Loucy (cell line): Measurements from ENCODE around the gene PLA2G4F.
A peak's percentile ranks its signal among the peaks of the same experiment; 100 is the strongest.

ENCODE experiments used
- H2AFZ ChIP-seq: fragments of 200-600 bp; sonication (generic); 2 replicates; pipeline ENCODE4 v1.6.0; 2016; ENCODE audit warnings: antibody characterized with exemption, mild to moderate bottlenecking, low read length, moderate library complexity
- H3F3A ChIP-seq: fragments of 200-600 bp; 2 replicates; pipeline ENCODE4 v1.6.0; 2016; ENCODE audit warnings: antibody characterized with exemption, low read depth, mild to moderate bottlenecking
- H3K27me3 ChIP-seq: fragments of 200-600 bp; sonication (generic); 2 replicates; pipeline ENCODE4 v1.6.1; 2014; ENCODE audit warnings: low read length, mild to moderate bottlenecking; ENCODE audit not compliant: insufficient read depth, poor library complexity, severe bottlenecking
- H3K36me3 ChIP-seq: fragments of 200-600 bp; sonication (generic); 2 replicates; pipeline ENCODE4 v1.6.1; 2016; ENCODE audit warnings: low read length; ENCODE audit not compliant: insufficient read depth
- H3K4me1 ChIP-seq: fragments of 200-600 bp; sonication (generic); 2 replicates; pipeline ENCODE4 v1.5.1; 2014; ENCODE audit warnings: low read length, mild to moderate bottlenecking; ENCODE audit not compliant: insufficient read depth, poor library complexity, severe bottlenecking
- H3K4me2 ChIP-seq: fragments of 200-600 bp; sonication (generic); 2 replicates; pipeline ENCODE4 v1.6.0; 2014; ENCODE audit warnings: antibody characterized with exemption, low read length, low read depth, mild to moderate bottlenecking; ENCODE audit not compliant: poor library complexity, severe bottlenecking
- H3K4me3 ChIP-seq: fragments of 200-600 bp; sonication (generic); 2 replicates; pipeline ENCODE4 v1.5.1; 2014; ENCODE audit warnings: low read length, mild to moderate bottlenecking, mixed read lengths; ENCODE audit not compliant: poor library complexity, severe bottlenecking
- H3K79me2 ChIP-seq: fragments of 200-600 bp; sonication (generic); 2 replicates; pipeline ENCODE4 v1.6.1; 2014; ENCODE audit warnings: low read length; ENCODE audit not compliant: insufficient read depth
- H3K9ac ChIP-seq: fragments of 200-600 bp; sonication (generic); 2 replicates; pipeline ENCODE4 v1.6.0; 2014; ENCODE audit warnings: mild to moderate bottlenecking, low read depth, low read length, moderate library complexity; ENCODE audit not compliant: poor library complexity, severe bottlenecking
- H3K9me2 ChIP-seq: fragments of 200-600 bp; sonication (generic); replicated peaks from 2 replicates; pipeline ENCODE4 v1.6.1; 2016; ENCODE audit warnings: low read depth, low read length, mixed read lengths
- H3K9me3 ChIP-seq: fragments of 200-600 bp; sonication (generic); 2 replicates; pipeline ENCODE4 v1.6.1; 2014; ENCODE audit warnings: mild to moderate bottlenecking, antibody characterized with exemption, low read length, low read depth; ENCODE audit not compliant: insufficient read depth
- H4K20me1 ChIP-seq: fragments of 200-600 bp; sonication (generic); 2 replicates; pipeline ENCODE4 v1.6.0; 2014; ENCODE audit warnings: antibody characterized with exemption, low read length, mild to moderate bottlenecking; ENCODE audit not compliant: insufficient read depth, poor library complexity, severe bottlenecking
- CTCF ChIP-seq: fragments of 200-600 bp; sonication (generic); conservative IDR thresholded peaks from 2 replicates; pipeline ENCODE4 v1.5.1; 2014; ENCODE audit warnings: mild to moderate bottlenecking, antibody characterized with exemption, low read length
- EZH2phosphoT487 ChIP-seq: fragments of 200-600 bp; IDR thresholded peaks from 2 replicates; pipeline ENCODE4 v1.6.1; 2018; ENCODE audit warnings: antibody characterized with exemption, mild to moderate bottlenecking, moderate library complexity, borderline replicate concordance

The PLA2G4F gene

GRCh38 chr15:42135351-42135750, 21.1 kb downstream of the PLA2G4F start:
- H3K4me2 ChIP-seq: no peak overlapping the region
- H3K9me3 ChIP-seq: no peaks in the 10 kb centered on the region
- TF ChIP-seq EZH2phosphoT487: no peak
- no peak for TF ChIP-seq CTCF

GRCh38 chr15:42134617-42135245, 21.7 kb downstream of the PLA2G4F start:
- peak overlapping the region; percentile 82; the same call in 1 of the 2 replicates for H2AFZ ChIP-seq
- no peaks in the 10 kb centered on the region for H4K20me1 ChIP-seq
- H3F3A ChIP-seq: no peaks in the 10 kb centered on the region
- no peaks in the 10 kb centered on the region for H3K79me2 ChIP-seq
- no peaks in the 10 kb centered on the region for H3K36me3 ChIP-seq
- no peak overlapping the region for H3K9ac ChIP-seq
- TF ChIP-seq EZH2phosphoT487 (no peak), CTCF (no peak)
- H3K27me3 ChIP-seq: no peaks in the 10 kb centered on the region
- H3K9me2 ChIP-seq: no peaks in the 10 kb centered on the region
- H3K4me3 ChIP-seq: no peak overlapping the region
- no peaks in the 10 kb centered on the region for H3K4me1 ChIP-seq
- no peaks in the 10 kb centered on the region for H3K9me3 ChIP-seq
- H3K4me2 ChIP-seq: no peak overlapping the region

More at GRCh38 chr15:42135351-42135750, 21.1 kb downstream of the PLA2G4F start:
- Histone ChIP-seq H3K36me3 (no peaks in the 10 kb centered on the region), H3F3A (no peaks in the 10 kb centered on the region), H3K9me2 (no peaks in the 10 kb centered on the region), H4K20me1 (no peaks in the 10 kb centered on the region), H3K9ac (no peak overlapping the region), H3K27me3 (no peaks in the 10 kb centered on the region), H2AFZ (no peak overlapping the region), H3K79me2 (no peaks in the 10 kb centered on the region), H3K4me1 (no peaks in the 10 kb centered on the region), H3K4me3 (no peak overlapping the region)

GRCh38 chr15:42133886-42134502, 22.4 kb downstream of the PLA2G4F start:
- TF ChIP-seq CTCF (peak; percentile 88), EZH2phosphoT487 (no peak)

More at GRCh38 chr15:42133886-42134502, 22.4 kb downstream of the PLA2G4F start:
- Histone ChIP-seq H3K9ac (no peak overlapping the region), H3K27me3 (no peaks in the 10 kb centered on the region), H3K4me2 (no peak overlapping the region), H3K4me3 (no peak overlapping the region), H3K79me2 (no peaks in the 10 kb centered on the region), H3K4me1 (no peaks in the 10 kb centered on the region), H3K9me2 (no peaks in the 10 kb centered on the region), H3K9me3 (no peaks in the 10 kb centered on the region), H2AFZ (peak overlapping the region; percentile 82), H3F3A (no peaks in the 10 kb centered on the region), H4K20me1 (no peaks in the 10 kb centered on the region), H3K36me3 (no peaks in the 10 kb centered on the region)
